Spleen (tissue), 7 donors: ENCODE data around the gene MYF5.

Experiments used
- CTCF ChIP-seq, 11 experiments: fragments of 200-600 bp in 7 of 11; fragments of 450-650 bp in 4 of 11; sonication (generic) in 4 of 11; IDR thresholded peaks in 8 of 11; conservative IDR thresholded peaks in 3 of 11; 1 replicate in 7 of 11; 2 replicates in 4 of 11; pipeline versions ENCODE4 v1.4.0 to v1.8.0; 2016 to 2021; ENCODE audit warnings: antibody characterized with exemption in 11 of 11, inconsistent platforms in 4 of 11, mild to moderate bottlenecking in 1 of 11
- POLR2A ChIP-seq, 3 donors: fragments of 450-650 bp; IDR thresholded peaks; one replicate each; pipeline ENCODE4 v1.5.1; 2017; ENCODE audit warnings: antibody characterized with exemption in 3 of 3, mild to moderate bottlenecking in 1 of 3
- POLR2AphosphoS5 ChIP-seq, 3 donors: sonication (generic); formaldehyde crosslinking; IDR thresholded peaks; one replicate each; pipeline ENCODE4 v1.5.1; 2017; ENCODE audit warnings: antibody characterized with exemption in 3 of 3
- donor health status: DM: no; HTN: no; CAD: no; lungs with moderate emphysema.
- donor health status: DM: no; HTN: no; CAD: no.
- donor health status: DM: no; HTN: no; CAD: no.

DNA sequence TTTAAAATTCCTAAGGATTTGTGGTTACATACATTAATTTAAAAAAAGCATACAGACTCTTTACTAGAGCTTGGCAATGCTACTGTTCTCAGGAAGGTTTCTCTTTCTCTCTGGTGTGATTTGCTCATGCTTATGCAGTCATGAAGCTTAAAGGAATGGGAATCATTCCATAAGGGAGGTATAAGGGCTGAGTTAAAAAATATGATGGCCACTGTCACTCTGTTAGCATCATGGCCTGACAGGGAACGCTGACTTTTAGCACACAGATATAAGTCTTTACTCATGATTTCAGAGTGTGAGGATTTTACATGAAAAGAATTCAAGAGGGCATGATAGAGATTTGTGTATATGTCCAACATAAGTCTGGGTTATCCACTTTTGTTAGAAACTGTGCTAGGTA, 3.8 kb downstream of the MYF5 start:
- TF ChIP-seq CTCF (IDR thresholded peaks at IDR 0.05 in 8 of 11, conservative IDR thresholded peaks at IDR 0.05 in 3 of 11): no peak
- TF ChIP-seq POLR2AphosphoS5 (IDR thresholded peaks at IDR 0.05): no peak
- TF ChIP-seq POLR2A (IDR thresholded peaks at IDR 0.05): no peak
